Ammon's horn (tissue), 1 donor: ENCODE measurements around the gene LGALS14.
A peak's percentile ranks its signal among the peaks of the same experiment; 100 is the strongest.
"Not testable (repeated sequence)": the region's sequence is repeated elsewhere in the genome, so short reads cannot be mapped to it uniquely, and the experiment has no call there.

Experiments used
- DNase-seq: peaks from one replicate; pipeline ENCODE4 v3.0.0-alpha.2; 2016; ENCODE audit warnings: low spot score

The LGALS14 gene

GRCh38 chr19:39695759-39696158 lies 8.5 kb upstream of the LGALS14 start:
- DNase-seq, result no peak

GRCh38 chr19:39696387-39696786 lies 7.9 kb upstream of the LGALS14 start:
- DNase-seq, result no peak

GRCh38 chr19:39698535-39698934 lies 5.7 kb upstream of the LGALS14 start:
- no peak for DNase-seq

- no peak for DNase-seq
Observed at GRCh38 chr19:39701291-39701690, 3.0 kb upstream of the LGALS14 start.

- no peak for DNase-seq
Observed at GRCh38 chr19:39705578-39706188, 1.4 kb downstream of the LGALS14 start.

GRCh38 chr19:39708594-39708993 lies 4.3 kb downstream of the LGALS14 start:
- DNase-seq, result no peak

- DNase-seq, result no peak
Observed at GRCh38 chr19:39709026-39709872, 5.0 kb downstream of the LGALS14 start.

- DNase-seq, result no peak
Observed at GRCh38 chr19:39710333-39710890, 6.1 kb downstream of the LGALS14 start.

- not testable (repeated sequence) for DNase-seq
Observed at GRCh38 chr19:39720144-39720543, 15.9 kb downstream of the LGALS14 start.

- DNase-seq, result no peak
Observed at GRCh38 chr19:39725995-39726394, 21.7 kb downstream of the LGALS14 start.

- DNase-seq, result no peak
Observed at GRCh38 chr19:39727070-39727800, 23.0 kb downstream of the LGALS14 start.

- peak; percentile 35 for DNase-seq
Observed at GRCh38 chr19:39728040-39728439, 23.8 kb downstream of the LGALS14 start.

- DNase-seq, result no peak
Observed at GRCh38 chr19:39729594-39729993, 25.3 kb downstream of the LGALS14 start.

- no peak for DNase-seq
Observed at GRCh38 chr19:39731685-39732084, 27.4 kb downstream of the LGALS14 start.

- DNase-seq, result no peak
Observed at GRCh38 chr19:39733841-39734240, 29.6 kb downstream of the LGALS14 start.

GRCh38 chr19:39735688-39736087 lies 31.4 kb downstream of the LGALS14 start:
- DNase-seq, result no peak

GRCh38 chr19:39736088-39736487 lies 31.8 kb downstream of the LGALS14 start:
- DNase-seq, result no peak

GRCh38 chr19:39737351-39737750 lies 33.1 kb downstream of the LGALS14 start:
- DNase-seq, result no peak

GRCh38 chr19:39737891-39738290 lies 33.6 kb downstream of the LGALS14 start, which contains the start of gene CLC:
Gene CLC, minus strand, starts transcription at chr19:39738029. Its CDS starts 77 bp downstream, at chr19:39737952.
- no peak for DNase-seq

GRCh38 chr19:39738814-39739213 lies 34.5 kb downstream of the LGALS14 start:
- DNase-seq, result no peak

GRCh38 chr19:39740395-39740794 lies 36.1 kb downstream of the LGALS14 start:
- no peak for DNase-seq

- peak; percentile 13 for DNase-seq
Observed at GRCh38 chr19:39745643-39746042, 41.4 kb downstream of the LGALS14 start.
